NK-92 (cell line): ENCODE measurements around the gene CACNA1B.

Experiments used
- DNase-seq: peaks from one replicate; lab custom pipeline; 2025; ENCODE audit not compliant: unreplicated experiment; lab: John Stamatoyannopoulos, UW

CACNA1B gene

DNA sequence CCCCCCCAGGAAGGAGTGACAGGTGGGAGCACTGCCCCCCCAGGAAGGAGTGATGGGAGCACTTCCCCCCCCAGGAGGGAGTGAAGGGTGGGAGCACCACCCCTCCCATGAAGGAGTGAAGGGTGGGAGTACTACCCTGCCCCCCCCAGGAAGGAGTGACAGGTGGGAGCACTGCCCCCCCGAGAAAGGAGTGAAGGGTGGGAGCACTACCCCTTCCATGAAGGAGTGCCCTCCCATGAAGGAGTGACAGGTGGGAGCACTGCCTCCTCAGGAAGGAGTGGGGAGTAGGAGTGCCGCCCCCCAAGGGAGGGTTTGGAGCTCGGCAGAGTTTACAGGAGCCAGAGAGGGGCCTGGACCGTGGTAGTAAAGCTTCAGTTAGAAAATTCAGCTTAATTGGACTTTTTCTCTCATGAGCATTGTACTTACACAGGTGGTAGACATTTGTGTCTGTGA, 100.7 kb downstream of the CACNA1B start:
- no peak for DNase-seq

DNA sequence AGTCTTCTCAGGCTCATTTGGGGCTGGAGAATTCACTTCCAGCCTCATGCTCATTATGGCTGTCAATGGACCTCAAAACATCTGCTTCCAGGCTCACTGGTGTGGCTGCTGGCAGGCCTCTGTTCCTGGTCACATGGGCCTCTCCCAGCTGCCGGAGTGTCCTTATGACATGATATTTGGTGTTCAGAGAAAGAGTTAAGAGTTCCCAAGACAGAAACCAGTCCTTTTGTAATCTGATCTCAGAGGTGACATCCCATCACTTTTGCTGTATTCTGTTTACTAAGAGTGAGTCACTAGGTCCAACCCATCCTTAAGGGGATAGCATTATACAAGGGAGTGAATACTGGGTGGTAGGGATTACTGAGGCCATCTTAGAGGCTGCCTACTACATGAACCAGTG, 104.6 kb downstream of the CACNA1B start:
- no peak for DNase-seq

DNA sequence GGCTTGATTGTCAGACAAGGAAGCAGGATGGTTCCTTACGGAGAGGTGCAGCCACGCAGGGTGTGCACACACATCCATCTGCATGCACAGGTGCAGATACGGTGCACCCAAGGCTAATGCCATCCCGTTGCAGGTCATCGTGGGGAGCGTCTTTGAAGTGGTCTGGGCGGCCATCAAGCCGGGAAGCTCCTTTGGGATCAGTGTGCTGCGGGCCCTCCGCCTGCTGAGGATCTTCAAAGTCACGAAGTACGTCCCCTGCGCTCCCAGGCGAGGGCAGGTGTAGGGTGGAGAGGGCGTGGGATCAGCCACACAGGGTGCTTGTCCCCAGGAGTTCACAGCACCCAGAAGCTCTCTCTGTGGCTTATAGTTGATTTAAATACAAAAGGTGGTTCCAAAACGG, 106.4 kb downstream of the CACNA1B start:
- no peak for DNase-seq

GRCh38 chr9:137984520-137985257, 107.1 kb downstream of the CACNA1B start:
- no peak for DNase-seq

DNA sequence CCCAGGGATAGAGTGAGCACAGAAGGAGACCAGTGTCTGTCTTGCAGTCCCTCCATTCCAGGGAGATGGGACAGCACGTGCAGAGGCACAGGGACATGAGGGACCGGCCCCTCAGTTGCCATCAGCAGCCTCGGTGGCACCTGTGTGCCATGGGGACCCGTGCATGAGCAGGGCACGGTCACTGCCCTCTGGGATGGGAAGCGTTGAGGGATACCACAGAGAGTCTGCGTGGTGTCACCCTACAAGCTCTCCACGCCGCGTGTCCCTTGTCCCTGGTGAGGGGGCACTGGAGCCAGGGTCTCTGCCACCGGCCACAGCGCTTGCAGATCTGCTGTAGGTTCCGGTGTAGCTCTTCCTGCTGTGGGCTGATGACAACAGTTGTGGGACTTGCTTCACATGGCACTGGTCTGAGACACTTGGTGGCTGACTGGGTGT, 108.1 kb downstream of the CACNA1B start:
- no peak for DNase-seq

DNA sequence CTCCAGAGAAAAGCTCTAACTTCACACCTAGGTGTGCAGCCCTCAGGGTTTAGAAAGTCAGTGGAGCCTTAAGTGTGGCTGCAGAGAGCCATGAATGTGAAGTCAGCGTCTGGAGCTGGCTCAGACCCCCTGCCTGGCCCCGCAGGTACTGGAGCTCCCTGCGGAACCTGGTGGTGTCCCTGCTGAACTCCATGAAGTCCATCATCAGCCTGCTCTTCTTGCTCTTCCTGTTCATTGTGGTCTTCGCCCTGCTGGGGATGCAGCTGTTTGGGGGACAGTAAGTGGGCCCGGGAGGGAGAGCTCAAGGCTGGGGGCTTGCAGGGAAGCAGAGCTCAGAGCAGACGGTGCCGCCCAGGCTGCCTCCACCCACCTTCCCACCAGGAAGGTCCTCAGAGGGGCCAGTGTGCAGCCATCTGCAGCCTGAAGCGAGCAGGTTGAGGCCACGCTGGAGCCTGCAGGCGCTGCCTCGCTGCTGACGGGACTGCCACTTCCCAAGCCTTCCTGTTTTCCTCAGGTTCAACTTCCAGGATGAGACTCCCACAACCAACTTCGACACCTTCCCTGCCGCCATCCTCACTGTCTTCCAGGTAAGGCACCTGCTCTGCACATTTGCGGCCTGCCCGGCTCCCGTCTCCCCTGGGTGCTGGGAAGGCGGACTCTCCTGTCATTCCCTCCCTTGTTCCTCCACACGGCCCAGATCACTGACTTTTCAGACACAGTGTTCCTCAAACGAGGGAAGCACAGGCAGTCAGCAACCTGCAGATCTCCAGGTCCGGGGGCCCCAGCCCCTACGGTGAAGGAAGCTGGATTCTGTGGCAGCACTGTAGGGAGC, 108.9 kb downstream of the CACNA1B start:
- no peak for DNase-seq

DNA sequence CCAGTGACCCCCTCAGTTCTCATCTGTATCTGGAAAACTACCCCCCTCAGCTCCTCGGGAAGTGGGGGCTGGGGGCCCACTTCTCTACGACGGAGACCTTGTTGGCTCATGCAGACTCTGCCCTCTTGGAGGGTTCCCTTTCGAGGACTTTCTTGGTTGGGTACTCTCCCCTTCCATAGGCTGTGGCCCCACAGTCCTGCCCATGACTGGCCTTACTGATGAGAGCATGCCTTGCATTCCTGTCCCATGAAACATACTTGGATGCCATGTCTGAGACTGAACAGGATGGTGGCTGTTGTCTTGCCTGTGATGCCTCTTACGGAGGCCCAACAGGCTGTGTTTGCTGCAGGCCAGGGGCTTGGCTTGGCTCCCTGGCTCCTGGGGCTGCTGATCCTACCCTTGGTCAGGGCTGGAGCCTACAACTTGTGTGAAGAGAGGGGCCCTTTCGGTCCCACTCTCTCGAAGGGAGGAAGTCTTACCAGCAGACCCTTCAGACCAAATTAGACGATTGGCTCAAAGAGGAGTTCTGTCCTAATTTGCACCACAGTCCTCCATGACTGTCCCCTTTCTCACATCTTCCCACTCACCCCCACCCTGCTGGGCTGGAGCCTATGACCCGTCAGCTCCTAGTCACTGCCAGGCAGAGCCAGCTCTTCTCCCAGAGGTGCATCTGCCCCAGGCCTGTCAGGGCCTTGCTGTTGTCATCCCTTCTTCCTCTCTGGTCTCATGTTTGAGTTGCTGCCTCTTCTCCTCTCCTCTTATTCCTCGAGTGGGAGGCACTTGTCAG, 109.9 kb downstream of the CACNA1B start:
- DNase-seq: no peak

DNA sequence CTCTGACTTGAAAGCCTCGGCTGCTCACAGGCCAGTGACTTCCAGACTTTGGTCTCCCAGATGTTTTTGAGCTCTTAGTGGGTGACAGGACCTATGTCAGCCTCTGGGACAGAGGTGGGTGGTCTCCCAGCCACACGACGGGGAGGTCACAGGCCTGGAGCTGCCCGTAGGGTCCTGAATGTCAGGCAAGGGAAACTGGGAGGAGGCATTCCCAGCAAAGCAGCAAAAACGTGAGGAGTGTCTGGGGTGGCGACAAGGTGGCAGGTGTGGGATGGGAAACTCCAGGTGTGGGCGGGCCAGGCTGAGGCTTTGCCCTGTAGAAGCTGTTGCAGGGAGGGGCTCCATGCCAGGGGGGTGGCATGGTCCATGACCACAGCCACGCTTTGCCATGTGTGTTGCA, 110.5 kb downstream of the CACNA1B start:
- no peak for DNase-seq

- no peak for DNase-seq
Observed at GRCh38 chr9:137988701-137989100, 111.1 kb downstream of the CACNA1B start.

GRCh38 chr9:137989156-137989555, 111.6 kb downstream of the CACNA1B start:
- no peak for DNase-seq

DNA sequence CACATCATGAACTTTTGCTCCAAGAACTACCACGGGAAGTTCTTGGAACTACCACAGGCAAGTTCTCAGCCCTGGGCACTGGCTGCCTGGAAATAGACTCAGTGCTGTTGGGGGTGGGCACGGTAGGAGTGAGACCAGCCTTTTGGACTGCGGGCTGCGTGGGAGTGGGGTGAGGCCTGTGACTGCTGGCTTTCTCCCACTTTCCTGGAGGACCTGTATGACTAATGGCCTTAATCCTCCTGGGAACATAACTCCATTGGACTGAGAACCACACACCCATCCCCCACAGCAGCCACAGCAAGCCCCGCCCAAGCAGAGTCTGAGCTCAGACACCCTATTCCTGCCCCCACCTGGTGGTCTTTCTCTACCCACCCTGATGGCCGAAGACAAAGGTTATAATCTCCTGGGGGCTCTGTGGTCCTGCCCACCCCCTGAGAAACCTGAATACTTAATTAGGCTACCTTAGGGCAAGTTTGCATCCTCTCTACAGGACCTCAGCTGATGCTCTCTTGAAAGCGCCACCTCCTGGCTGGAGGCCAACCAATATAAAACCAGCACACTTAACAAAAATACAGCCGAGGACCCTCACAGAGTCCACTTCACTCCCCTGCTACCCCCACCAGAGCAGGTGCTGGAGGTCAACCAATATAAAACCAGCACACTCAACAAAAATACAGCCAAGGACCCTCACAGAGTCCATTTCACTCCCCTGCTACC, 112.6 kb downstream of the CACNA1B start:
- no peak for DNase-seq

- no peak for DNase-seq
Observed at GRCh38 chr9:138003485-138004190, 126.1 kb downstream of the CACNA1B start.

GRCh38 chr9:138006576-138007233, 129.1 kb downstream of the CACNA1B start:
- DNase-seq: no peak

- no peak for DNase-seq
Observed at GRCh38 chr9:138007566-138007917, 130.0 kb downstream of the CACNA1B start.

- DNase-seq: no peak
Observed at GRCh38 chr9:138007918-138008841, 130.6 kb downstream of the CACNA1B start.

- no peak for DNase-seq
Observed at GRCh38 chr9:138009016-138009802, 131.6 kb downstream of the CACNA1B start.

DNA sequence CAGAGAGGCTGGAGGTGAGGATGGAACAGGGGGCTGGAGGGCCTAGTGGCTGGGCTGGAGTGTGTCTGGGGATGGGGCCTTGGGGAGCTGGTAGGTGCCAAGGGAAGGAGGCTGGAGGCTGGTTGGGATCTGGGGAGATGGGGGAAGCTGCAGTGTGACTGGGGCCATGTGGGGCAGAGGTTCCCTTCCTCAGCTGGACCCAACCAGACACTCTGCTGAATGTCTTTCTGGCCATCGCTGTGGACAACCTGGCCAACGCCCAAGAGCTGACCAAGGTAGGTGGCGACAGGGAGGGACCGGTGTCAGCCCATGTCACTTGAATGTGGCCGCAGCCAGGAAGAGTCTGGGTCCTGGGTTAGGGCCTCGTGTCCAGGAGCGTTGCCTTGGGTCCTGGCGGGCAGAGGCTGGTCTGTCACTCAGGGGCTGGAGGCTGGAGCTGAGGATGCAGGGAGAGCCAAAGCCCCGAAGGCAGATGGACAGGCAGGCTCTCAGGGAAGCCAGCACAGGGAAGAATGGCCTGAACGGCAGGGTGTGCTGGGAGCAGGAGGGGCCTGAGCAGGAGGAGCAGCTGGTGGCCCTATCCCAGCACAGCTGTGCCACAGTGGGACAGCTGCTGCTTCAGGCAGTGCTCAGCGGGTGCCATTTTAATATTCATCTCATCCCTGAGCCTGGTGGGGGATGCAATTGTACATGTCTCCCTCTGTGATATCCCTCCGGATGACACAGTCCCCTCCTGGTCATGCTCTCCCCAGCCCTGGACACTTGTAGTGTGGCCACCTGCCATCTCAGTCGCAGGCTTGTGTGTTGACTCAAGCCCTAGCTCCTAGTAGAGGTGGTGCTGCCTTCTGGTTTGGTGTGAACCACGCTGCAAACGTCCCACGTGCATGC, 132.5 kb downstream of the CACNA1B start:
- DNase-seq: no peak
